IMR-90 (cell line): ENCODE data around the gene CPSF2. TPM values are rescaled to one million over a fixed set of nuclear protein-coding genes. Genes with fewer than 3 reads are reported as not detected.
A peak's percentile ranks its signal among the peaks of the same experiment; 100 is the strongest.

ENCODE experiments used
- ATAC-seq: fragments of 200-7000 bp; cut with Tn5 transposase; 2 replicates; pipeline ENCODE4 v1.9.1; 2020; ENCODE audit warnings: low read depth, mild to moderate bottlenecking, moderate library complexity
- BruUV-seq: library from RNA; stranded (reverse); fragments of 400-500 nt; replicated peaks from 2 replicates; lab custom pipeline; 2021; lab: Mats Ljungman, UMichigan
- CTCF ChIA-PET: fragments of 300-600 bp; formaldehyde crosslinking; extraction: SDS; loops from one replicate; lab custom pipeline; 2021; ENCODE audit warnings: antibody characterized with exemption; lab: Yijun Ruan, JAX
- POLR2A ChIA-PET: fragments of 300-600 bp; sonication (Branson Sonifier 250); formaldehyde crosslinking; loops from one replicate; lab custom pipeline; 2022; ENCODE audit warnings: antibody characterized with exemption; ENCODE audit not compliant: unreplicated experiment; lab: Charles Lee
- DNase-seq: peaks from one replicate; pipeline ENCODE4 v3.0.0; 2013
- H2AFZ ChIP-seq: replicated peaks from 2 replicates; pipeline ENCODE3; 2013; ENCODE audit warnings: low read length, mild to moderate bottlenecking; ENCODE audit not compliant: poor library complexity
- H2AK5ac ChIP-seq: 2 replicates; pipeline ENCODE4 v1.6.1; 2013; ENCODE audit warnings: low read depth, low read length, inconsistent platforms
- H2AK9ac ChIP-seq: replicated peaks from 2 replicates; pipeline ENCODE3; 2013; ENCODE audit warnings: mild to moderate bottlenecking, low read depth, low read length, moderate library complexity; ENCODE audit not compliant: poor library complexity
- H2BK120ac ChIP-seq: 2 replicates; pipeline ENCODE4 v1.6.1; 2013; ENCODE audit warnings: low read depth, low read length, inconsistent platforms
- H2BK15ac ChIP-seq: 3 replicates; pipeline ENCODE4 v1.6.1; 2013; ENCODE audit warnings: low read depth, low read length, inconsistent platforms
- H2BK20ac ChIP-seq: 2 replicates; pipeline ENCODE4 v1.6.1; 2013; ENCODE audit warnings: low read depth, mild to moderate bottlenecking, inconsistent platforms, low read length, moderate library complexity
- H2BK5ac ChIP-seq: 2 replicates; pipeline ENCODE4 v1.6.1; 2013; ENCODE audit warnings: mild to moderate bottlenecking, low read depth, low read length, inconsistent platforms; ENCODE audit not compliant: poor library complexity, severe bottlenecking
- H3K14ac ChIP-seq: replicated peaks from 2 replicates; pipeline ENCODE4 v1.6.1; 2013; ENCODE audit warnings: low read depth, low read length, inconsistent platforms
- H3K18ac ChIP-seq: 2 replicates; pipeline ENCODE4 v1.6.1; 2013; ENCODE audit warnings: low read depth, low read length, control low read depth
- H3K23ac ChIP-seq: 2 replicates; pipeline ENCODE4 v1.6.1; 2013; ENCODE audit warnings: low read depth, low read length, inconsistent platforms
- H3K27ac ChIP-seq: 2 replicates; pipeline ENCODE4 v1.5.1; 2013; ENCODE audit warnings: mild to moderate bottlenecking, control low read depth, low read length; ENCODE audit not compliant: insufficient read depth
- H3K27me3 ChIP-seq: 2 replicates; pipeline ENCODE4 v1.6.1; 2013; ENCODE audit warnings: low read length; ENCODE audit not compliant: control insufficient read depth, insufficient read depth
- H3K36me3 ChIP-seq: 2 replicates; pipeline ENCODE4 v1.6.1; 2013; ENCODE audit warnings: low read length, mixed read lengths; ENCODE audit not compliant: control insufficient read depth, insufficient read depth
- H3K4ac ChIP-seq: 2 replicates; pipeline ENCODE4 v1.6.1; 2013; ENCODE audit warnings: low read depth, low read length, inconsistent platforms
- H3K4me1 ChIP-seq: 2 replicates; pipeline ENCODE4 v1.6.1; 2013; ENCODE audit warnings: low read length, mixed read lengths; ENCODE audit not compliant: control insufficient read depth, insufficient read depth
- H3K4me2 ChIP-seq: 2 replicates; pipeline ENCODE4 v1.6.1; 2013; ENCODE audit warnings: low read depth, mild to moderate bottlenecking, control low read depth, low read length, moderate library complexity
- H3K4me3 ChIP-seq: 2 replicates; pipeline ENCODE4 v1.5.1; 2013; ENCODE audit warnings: low read depth, mild to moderate bottlenecking, control low read depth, low read length, moderate library complexity; ENCODE audit not compliant: insufficient read depth
- H3K56ac ChIP-seq: 2 replicates; pipeline ENCODE4 v1.6.1; 2013; ENCODE audit warnings: low read length, inconsistent platforms; ENCODE audit not compliant: insufficient read depth; ENCODE audit errors: extremely low read depth
- H3K79me1 ChIP-seq, 2 experiments: 2 replicates each; pipeline ENCODE4 v1.6.1; 2013; ENCODE audit warnings: low read length in 2 of 2, inconsistent platforms in 1 of 2, low read depth in 1 of 2
- H3K9ac ChIP-seq: 2 replicates; pipeline ENCODE4 v1.6.1; 2013; ENCODE audit warnings: low read depth, low read length, control low read depth
- H3K9me1 ChIP-seq: 2 replicates; pipeline ENCODE4 v1.6.1; 2013; ENCODE audit warnings: low read length, inconsistent platforms; ENCODE audit not compliant: insufficient read depth
- H3K9me3 ChIP-seq: 2 replicates; pipeline ENCODE4 v1.6.1; 2013; ENCODE audit warnings: low read length; ENCODE audit not compliant: control insufficient read depth, insufficient read depth
- H4K20me1 ChIP-seq: 2 replicates; pipeline ENCODE4 v1.6.1; 2013; ENCODE audit warnings: low read length, inconsistent platforms; ENCODE audit not compliant: insufficient read depth
- H4K5ac ChIP-seq: 2 replicates; pipeline ENCODE4 v1.6.1; 2013; ENCODE audit warnings: mild to moderate bottlenecking, low read depth, low read length, control low read depth
- H4K8ac ChIP-seq, 2 experiments: 2 replicates each; pipeline ENCODE4 v1.6.1; 2013; ENCODE audit warnings: low read depth in 2 of 2, low read length in 2 of 2, control low read depth in 1 of 2, inconsistent platforms in 1 of 2
- H4K91ac ChIP-seq: 2 replicates; pipeline ENCODE4 v1.6.1; 2013; ENCODE audit warnings: low read depth, low read length, inconsistent platforms; ENCODE audit not compliant: insufficient read depth
- CEBPB ChIP-seq: IDR thresholded peaks from 2 replicates; pipeline ENCODE4 v1.6.1; 2012; ENCODE audit warnings: low read depth, low read length, improper control_type of control experiment
- CHD1 ChIP-seq: IDR thresholded peaks from 2 replicates; pipeline ENCODE4 v1.6.1; 2012; ENCODE audit warnings: low read depth, low read length, improper control_type of control experiment
- CTCF ChIP-seq: conservative IDR thresholded peaks from 2 replicates; pipeline ENCODE4 v1.5.1; 2012; ENCODE audit warnings: mild to moderate bottlenecking, low read depth, low read length, improper control_type of control experiment
- FOS ChIP-seq: fragments of 150-350 bp; IDR thresholded peaks from 2 replicates; pipeline ENCODE4 v1.6.1; 2016; ENCODE audit warnings: low read depth, low read length
- MAFK ChIP-seq: IDR thresholded peaks from 2 replicates; pipeline ENCODE4 v1.6.1; 2012; ENCODE audit warnings: low read depth, low read length, improper control_type of control experiment
- MAZ ChIP-seq: IDR thresholded peaks from 2 replicates; pipeline ENCODE4 v1.6.1; 2012; ENCODE audit warnings: low read depth, mild to moderate bottlenecking, low read length, improper control_type of control experiment, moderate library complexity, borderline replicate concordance
- NFE2L2 ChIP-seq: fragments of 150-350 bp; IDR thresholded peaks from 2 replicates; pipeline ENCODE4 v1.6.1; 2016; ENCODE audit warnings: low read depth, mild to moderate bottlenecking, low read length
- RAD21 ChIP-seq: IDR thresholded peaks from 2 replicates; pipeline ENCODE4 v1.6.1; 2012; ENCODE audit warnings: low read length, improper control_type of control experiment
- SMC3 ChIP-seq: fragments of 150-350 bp; IDR thresholded peaks from 2 replicates; pipeline ENCODE4 v1.6.1; 2016; ENCODE audit warnings: low read depth, mild to moderate bottlenecking, antibody characterized with exemption, low read length, moderate library complexity
- USF2 ChIP-seq: fragments of 150-350 bp; IDR thresholded peaks from 2 replicates; pipeline ENCODE4 v1.6.1; 2017; ENCODE audit warnings: mild to moderate bottlenecking, antibody characterized with exemption, low read length, low read depth
- WGBS, 2 experiments: methylation state at CpG; one replicate each; pipeline versions ENCODE4 v1.1.5 to v1.1.7; 2013; ENCODE audit warnings: missing lambda C conversion rate in 2 of 2; ENCODE audit not compliant: insufficient read length in 1 of 2; ENCODE audit errors: extremely low coverage in 2 of 2; 5-methylcytosine and 5-hydroxymethylcytosine counted together
- dilution Hi-C: fragments of 300-500 bp; cut with HindIII; formaldehyde crosslinking; loops from one replicate; pipeline ENCODE4 v1.14.3; 2018; ENCODE audit warnings: low sequenced_read_pairs; ENCODE audit not compliant: unreplicated experiment
- in situ Hi-C: fragments of 300-500 bp; cut with MboI; formaldehyde crosslinking; loops from 3 replicates; pipeline ENCODE4 v1.14.3; 2019; ENCODE audit warnings: low sequenced_read_pairs, inconsistent platforms, mixed read lengths
- intact Hi-C: fragments of 100-400 bp; cut with micrococcal nuclease; formaldehyde crosslinking; loops from 2 replicates; pipeline ENCODE4 v1.10.0; 2022
- polyA plus RNA-seq, 3 experiments: library from polyadenylated mRNA; depleted of rRNA; stranded (reverse); fragments of >200 nt; gene quantifications; 2 replicates each; pipeline ENCODE4 v1.2.3, GENCODE V29; 2012; ENCODE audit warnings: low replicate concordance in 1 of 3
- total RNA-seq: library from RNA; depleted of rRNA; stranded (reverse); fragments of >200 nt; gene quantifications from 2 replicates; pipeline ENCODE4 v1.2.3, GENCODE V29; 2012
- TF ChIP-seq, protein P1 (sequence below): fragments of 150-350 bp; IDR thresholded peaks from 2 replicates; pipeline ENCODE4 v1.6.1; 2016; ENCODE audit warnings: low read depth, mild to moderate bottlenecking, low read length, moderate library complexity, borderline replicate concordance

CPSF2 gene
- total and polyA plus RNA-seq, 2 of the 4 experiments (the other 2 are of a cell fraction) = 18.5 to 30.6 TPM

DNA sequence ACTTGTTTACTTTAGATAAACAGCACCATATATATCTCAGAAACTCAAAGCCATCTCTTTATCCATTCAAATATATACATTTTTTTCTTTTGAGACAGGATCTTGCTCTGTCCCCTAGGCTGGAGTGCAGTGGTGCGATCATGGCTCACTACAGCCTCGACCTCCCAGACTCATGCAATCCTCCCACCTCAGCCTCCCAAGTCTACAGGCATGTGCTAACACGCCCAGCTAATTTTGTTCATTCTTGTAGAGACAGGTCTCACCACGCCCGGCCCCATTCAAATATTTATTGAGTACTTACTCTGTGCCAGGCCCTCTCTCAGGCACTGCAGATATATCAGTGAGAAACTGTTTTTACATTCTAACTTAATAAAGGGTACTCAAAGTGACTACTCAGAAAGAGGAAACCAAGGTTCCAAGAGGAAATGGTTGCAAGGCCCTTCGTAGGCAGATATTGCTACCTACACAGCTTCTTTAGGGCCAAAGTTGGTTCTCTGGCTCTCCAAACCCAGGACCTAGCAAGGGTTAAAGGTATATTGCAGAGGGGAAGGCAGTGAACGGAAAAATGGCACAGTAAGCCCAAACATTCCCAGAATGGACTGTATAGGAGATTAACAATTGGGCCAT lies 18.3 kb upstream of the CPSF2 start:
- Histone ChIP-seq H3K56ac (no peak overlapping the region), H3K4ac (peak overlapping the region; percentile 35; the same call in 1 of the 2 replicates), H2AFZ (no peak overlapping the region), H2BK120ac (no peak overlapping the region), H3K4me3 (no peak overlapping the region), H3K27ac (peak overlapping the region; percentile 39; the same call in 1 of the 2 replicates), H2BK5ac (no peak overlapping the region), H3K27me3 (no peaks in the 10 kb centered on the region), H3K14ac (no peak overlapping the region; the same call in 1 of the 2 replicates), H4K8ac (0 out of 4 replicates have a peak overlapping the region, but pooled peaks of 1 of the 2 experiments have one; percentile 17), H3K36me3 (no peaks in the 10 kb centered on the region), H3K23ac (0 out of 2 replicates have a peak overlapping the region, but pooled peaks have one; percentile 46), H3K4me2 (peak overlapping the region; percentile 24; the same call in 1 of the 2 replicates), H2AK5ac (no peak overlapping the region), H3K9me3 (no peaks in the 10 kb centered on the region), H4K20me1 (no peaks in the 10 kb centered on the region; the same call in 1 of the 2 replicates), H2AK9ac (no peak overlapping the region), H2BK15ac (no peak overlapping the region), H4K91ac (no peak overlapping the region), H3K4me1 (peaks cover 7% of the 10 kb centered on the region; the same call in 1 of the 2 replicates), H3K18ac (no peak overlapping the region; the same call in 1 of the 2 replicates), H2BK20ac (no peak overlapping the region; the same call in 1 of the 2 replicates), H3K79me1 (peaks cover 24 to 45% of the 10 kb centered on the region in 2 experiments), H4K5ac (no peak overlapping the region), H3K9me1 (peaks cover 13% of the 10 kb centered on the region), H3K9ac (no peak overlapping the region)
- POLR2A ChIA-PET = no interaction called here
- TF ChIP-seq USF2 (no peak), NFE2L2 (no peak), SMC3 (no peak), CEBPB (no peak), MAZ (no peak), MAFK (no peak), CHD1 (no peak), FOS (no peak), CTCF (no peak), RAD21 (no peak)
- TF ChIP-seq, protein P1, sequence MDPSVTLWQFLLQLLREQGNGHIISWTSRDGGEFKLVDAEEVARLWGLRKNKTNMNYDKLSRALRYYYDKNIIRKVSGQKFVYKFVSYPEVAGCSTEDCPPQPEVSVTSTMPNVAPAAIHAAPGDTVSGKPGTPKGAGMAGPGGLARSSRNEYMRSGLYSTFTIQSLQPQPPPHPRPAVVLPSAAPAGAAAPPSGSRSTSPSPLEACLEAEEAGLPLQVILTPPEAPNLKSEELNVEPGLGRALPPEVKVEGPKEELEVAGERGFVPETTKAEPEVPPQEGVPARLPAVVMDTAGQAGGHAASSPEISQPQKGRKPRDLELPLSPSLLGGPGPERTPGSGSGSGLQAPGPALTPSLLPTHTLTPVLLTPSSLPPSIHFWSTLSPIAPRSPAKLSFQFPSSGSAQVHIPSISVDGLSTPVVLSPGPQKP = no peak
- CTCF ChIA-PET = interaction anchor here (0.6 kb wide), 1 partner anchor 38 kb away, joined by 4 read pairs; no protein-coding TSS in a partner anchor
- dilution Hi-C loops = no loop called here
- intact Hi-C loops = loop anchor here (10.0 kb wide), 1 partner anchor 159 kb away; the partner anchor contains the start of gene FBLN5
- WGBS, 2 experiments = 93% methylated on average over 6 of the region's 7 CpGs; no CpG with 5 or more reads in 1 of the 2 experiments
- BruUV-seq = no TSS peak
- ATAC-seq (no peak), DNase-seq (no peak)
- in situ Hi-C loops = no loop called here
